NCI-H1105 treated with DMSO at 0.1 percent for 48 hours (cell line): ENCODE measurements around the gene ZNF446.
"Not testable (repeated sequence)": the region's sequence is repeated elsewhere in the genome, so short reads cannot be mapped to it uniquely, and the experiment has no call there.

Experiments used
- DNase-seq: peaks from one replicate; lab custom pipeline; 2025; lab: John Stamatoyannopoulos, UW

ZNF446 gene

DNA sequence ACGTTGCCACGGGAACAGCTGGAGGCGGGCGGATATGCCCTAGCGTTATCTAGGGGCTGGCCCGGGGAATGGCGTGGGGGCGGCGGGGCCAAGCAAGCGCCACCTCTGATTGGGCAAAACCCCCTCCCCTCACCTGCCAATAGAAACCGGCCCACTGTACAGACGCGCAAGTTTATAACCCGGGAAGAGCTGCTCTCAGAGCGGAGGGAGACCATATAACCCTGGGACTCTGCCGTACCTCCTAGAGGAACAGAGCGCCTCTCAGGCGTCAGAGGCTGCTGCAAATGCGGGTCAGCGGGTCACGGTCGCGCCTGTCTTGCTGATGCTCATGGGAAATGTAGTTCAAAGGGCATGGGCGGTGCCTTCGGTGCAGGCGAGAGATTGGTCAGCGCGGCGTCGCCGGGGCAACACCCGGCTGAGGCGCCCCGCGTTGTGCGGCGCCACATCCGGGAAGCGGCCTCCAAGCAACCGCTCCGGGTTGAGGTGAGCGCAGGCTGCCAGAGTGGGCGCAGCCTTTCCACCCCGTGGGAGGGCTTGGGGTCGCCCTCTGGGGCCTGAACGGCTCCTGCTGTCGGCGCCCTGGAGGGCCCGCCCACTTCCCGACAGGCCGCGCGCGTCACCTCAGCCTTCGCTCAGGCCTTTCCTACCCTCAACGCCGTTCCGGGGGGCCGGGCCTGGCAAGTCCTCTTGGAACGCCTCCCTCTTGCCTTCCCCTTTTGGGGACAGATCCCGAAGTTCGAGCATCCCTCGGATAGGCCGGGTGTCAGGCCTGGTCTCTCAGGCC is at the start of gene ZNF446:
ZNF446 (plus strand) TSS at position 639 of the 784 bp plus-strand sequence. CDS start 867 bp downstream, outside the sequence.
- DNase-seq: peak; percentile 92

DNA sequence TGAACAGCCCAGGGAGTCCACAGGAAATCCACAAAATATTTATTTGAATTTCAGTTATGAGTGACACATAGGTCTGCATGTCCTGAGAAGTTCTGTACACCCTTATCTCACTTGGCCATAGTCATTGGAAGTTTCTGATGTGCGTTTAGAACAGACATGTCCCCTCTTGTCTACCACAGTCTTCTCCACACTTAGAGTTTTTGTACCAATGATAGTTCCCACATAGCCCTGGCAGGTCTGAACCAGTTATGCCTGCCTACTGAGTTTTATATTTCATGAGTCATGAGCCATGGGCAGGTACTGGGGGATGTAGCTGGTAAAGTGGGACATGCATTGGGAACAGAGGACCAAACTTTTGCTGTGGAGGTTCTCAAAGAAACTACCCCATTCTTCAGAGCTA is 47.5 kb upstream of the ZNF446 start:
- no peak for DNase-seq

DNA sequence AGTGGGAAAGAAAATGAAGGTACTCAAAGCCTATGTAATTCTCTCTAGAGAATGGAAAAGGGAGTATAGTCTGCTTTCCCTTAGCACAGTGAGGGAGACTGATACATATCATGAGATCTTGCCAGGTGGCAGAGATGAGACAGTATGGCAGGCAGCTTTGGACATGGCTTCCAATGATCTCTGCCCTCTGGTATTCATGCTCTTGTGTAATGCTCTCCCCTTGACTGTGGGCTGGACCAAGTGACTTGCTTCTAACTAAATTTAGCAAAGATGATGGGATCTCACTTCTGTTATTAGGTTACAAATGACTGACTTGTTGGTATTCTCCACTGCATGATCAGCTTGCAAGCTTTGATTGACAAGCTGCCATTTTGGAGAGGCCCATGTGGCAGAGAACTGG is 46.4 kb upstream of the ZNF446 start:
- DNase-seq: no peak

- DNase-seq: no peak
Measured at GRCh38 chr19:58434217-58434616, 41.9 kb upstream of the ZNF446 start.

GRCh38 chr19:58439576-58440554 is 36.3 kb upstream of the ZNF446 start, which contains the start of gene ZNF132:
ZNF132 (minus strand) TSS chr19:58440153; CDS start chr19:58439821, 332 bp downstream.
- peak; percentile 76 for DNase-seq

GRCh38 chr19:58440556-58440955 is 35.6 kb upstream of the ZNF446 start:
- no peak for DNase-seq

DNA sequence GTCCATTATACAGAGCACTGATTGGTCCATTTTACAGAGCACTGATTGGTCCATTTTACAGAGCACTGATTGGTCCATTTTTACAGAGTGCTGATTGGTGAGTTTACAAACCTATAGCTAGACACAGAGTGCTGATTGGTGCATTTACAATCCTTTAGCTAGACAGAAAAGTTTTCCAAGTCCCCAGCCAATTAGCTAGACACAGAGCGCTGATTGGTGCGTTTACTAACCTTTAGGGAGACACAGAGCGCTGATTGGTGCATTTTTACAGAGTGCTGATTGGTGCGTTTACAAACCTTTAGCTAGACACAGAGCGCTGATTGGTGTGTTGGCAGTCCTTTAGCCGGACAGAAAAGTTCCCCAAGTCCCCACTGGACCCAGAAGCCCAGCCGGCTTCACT is 33.2 kb upstream of the ZNF446 start:
- not testable (repeated sequence) for DNase-seq

DNA sequence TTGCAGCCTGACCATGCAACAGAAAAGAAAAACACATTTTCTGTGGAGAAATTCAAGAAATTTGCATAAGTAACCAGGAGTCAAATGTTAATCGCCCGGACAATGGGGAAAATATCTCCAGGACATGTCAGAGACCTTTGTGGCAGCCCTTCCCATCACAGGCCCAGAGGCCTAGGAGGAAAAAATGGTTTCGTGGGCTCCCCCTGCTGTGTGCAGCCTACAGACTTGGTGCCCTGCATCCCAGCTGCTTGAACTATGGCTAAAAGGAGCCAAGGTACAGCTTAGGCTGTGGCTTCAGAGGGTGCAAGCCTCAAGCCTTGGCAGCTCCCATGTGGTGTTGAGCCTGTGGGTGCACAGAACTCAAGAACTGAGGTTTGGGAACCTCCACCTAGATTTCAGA is 27.3 kb upstream of the ZNF446 start:
- DNase-seq: not testable (repeated sequence)

DNA sequence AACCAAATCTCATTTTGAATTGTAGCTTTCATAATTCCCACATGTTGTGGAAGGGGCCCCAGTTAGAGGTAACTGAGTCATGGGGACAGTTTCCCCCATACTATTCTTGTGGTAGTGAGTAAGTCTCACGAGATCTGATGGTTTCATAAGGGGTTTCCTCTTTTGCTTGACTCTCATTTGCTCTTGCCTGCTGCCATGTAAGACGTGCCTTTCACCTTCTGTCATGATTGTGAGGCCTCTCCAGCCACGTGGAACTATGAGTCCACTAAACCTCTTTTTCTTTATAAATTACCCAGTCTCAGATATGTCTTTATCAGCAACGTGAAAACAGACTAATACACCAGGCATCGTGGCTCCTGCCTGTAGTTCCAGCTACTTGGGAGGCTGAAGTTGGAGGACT is 26.2 kb upstream of the ZNF446 start:
- not testable (repeated sequence) for DNase-seq

DNA sequence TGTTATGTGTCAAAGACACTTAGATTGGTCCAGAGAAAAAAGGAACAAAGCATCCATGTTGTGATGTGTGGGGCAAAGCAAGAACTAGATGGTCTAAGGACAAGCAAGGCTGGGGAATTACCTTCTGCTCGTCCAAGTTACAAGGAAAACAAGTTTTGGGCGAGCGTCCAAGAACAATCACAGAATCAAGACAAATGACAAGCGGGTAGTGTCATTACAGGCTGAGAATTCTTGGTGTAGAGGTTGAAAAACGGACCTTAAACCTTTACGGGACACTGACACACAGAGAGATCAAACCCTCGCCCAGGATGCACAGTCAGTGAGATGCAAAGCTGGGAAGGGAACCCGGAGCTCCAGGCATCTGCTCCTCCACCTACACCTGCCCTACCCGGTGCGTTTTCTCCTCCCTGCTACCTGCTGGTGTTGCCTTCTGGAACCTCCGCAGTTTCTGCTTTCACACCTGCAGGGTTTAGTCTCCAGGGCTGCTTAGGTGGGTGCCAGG is 25.2 kb upstream of the ZNF446 start:
- peak; percentile 52 for DNase-seq

GRCh38 chr19:58451358-58452101 is 24.6 kb upstream of the ZNF446 start, which contains the start of gene ZNF324B:
ZNF324B (plus strand) TSS chr19:58451622; CDS start chr19:58453702, 2,080 bp downstream.
- DNase-seq: peak; percentile 91

DNA sequence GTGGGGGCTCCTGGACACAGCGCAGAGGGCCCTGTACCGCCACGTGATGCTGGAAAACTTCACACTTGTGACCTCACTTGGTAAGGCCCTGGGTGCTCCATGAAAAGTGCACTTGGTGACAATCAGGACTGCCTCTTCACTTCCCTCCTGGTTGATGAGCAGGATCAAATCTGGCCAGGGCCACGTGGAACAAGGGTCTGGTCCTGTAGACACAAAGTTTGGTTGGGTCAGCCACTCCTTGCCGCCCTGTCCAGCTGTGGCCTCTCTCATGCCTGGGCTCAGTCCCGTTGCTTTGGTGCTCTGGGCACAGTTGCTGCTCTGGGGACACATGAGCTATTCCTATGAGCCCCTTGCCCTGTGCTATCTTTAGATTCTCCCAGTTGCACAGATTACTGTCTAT is 22.4 kb upstream of the ZNF446 start:
- no peak for DNase-seq

- DNase-seq: no peak
Measured at GRCh38 chr19:58455306-58455705, 20.8 kb upstream of the ZNF446 start.

DNA sequence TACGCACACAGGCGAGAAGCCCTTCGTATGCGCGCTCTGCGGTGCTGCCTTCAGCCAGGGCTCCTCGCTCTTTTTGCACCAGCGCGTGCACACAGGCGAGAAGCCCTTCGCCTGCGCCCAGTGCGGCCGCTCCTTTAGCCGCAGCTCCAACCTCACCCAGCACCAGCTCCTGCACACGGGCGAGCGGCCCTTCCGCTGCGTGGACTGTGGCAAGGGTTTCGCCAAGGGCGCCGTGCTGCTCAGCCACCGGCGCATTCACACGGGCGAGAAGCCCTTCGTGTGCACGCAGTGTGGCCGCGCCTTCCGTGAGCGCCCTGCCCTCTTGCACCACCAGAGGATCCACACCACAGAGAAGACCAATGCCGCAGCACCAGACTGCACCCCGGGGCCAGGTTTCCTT is 20.0 kb upstream of the ZNF446 start:
- no peak for DNase-seq

GRCh38 chr19:58460039-58460438 is 16.1 kb upstream of the ZNF446 start:
- DNase-seq: no peak

GRCh38 chr19:58466089-58466759 is 9.9 kb upstream of the ZNF446 start:
- DNase-seq: no peak

DNA sequence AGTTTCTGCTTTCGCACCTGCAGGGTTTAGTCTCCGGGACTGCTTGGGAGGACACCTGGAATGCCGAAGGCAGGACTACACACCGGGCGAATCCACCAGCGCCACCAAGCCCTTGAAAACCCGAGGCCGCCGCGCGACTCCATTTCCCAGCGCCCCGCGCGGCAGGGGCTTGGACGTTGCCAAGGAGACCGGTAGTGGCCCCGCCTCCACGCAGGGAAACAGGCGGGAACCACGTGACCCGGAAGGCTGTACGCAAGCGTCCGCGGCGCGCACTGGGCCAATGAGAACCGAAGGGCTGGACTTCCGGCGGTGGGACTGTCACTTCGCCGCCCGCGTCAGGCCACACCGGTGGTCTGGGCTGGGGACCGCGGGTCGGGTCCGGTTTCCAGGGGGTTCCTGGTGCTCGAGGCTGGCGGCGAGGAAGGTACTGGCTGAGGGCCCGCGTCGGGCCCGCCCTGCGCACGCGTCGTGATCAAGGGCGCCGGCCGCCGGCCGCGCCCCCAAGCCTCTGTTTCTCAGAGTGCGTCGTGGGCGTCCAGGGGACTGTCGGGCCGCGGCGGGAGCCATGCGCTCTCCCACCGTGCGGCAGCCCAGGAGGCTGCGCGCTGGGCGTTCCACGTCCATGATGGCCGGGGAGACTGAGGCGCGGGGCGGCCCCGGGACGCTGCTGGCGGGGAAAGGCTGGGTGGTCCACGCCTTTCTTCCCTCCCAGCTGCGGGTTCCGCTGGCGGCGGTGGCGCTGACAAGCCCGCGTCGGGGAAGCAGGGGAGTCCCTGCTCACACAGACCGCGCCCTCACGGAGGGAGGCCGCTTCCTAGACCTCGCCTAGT is 9.2 kb upstream of the ZNF446 start, which contains the start of gene ZNF324:
ZNF324 (plus strand) TSS at position 321 of the 830 bp plus-strand sequence. CDS start 2,106 bp downstream, outside the sequence.
- peak; percentile 93 for DNase-seq

DNA sequence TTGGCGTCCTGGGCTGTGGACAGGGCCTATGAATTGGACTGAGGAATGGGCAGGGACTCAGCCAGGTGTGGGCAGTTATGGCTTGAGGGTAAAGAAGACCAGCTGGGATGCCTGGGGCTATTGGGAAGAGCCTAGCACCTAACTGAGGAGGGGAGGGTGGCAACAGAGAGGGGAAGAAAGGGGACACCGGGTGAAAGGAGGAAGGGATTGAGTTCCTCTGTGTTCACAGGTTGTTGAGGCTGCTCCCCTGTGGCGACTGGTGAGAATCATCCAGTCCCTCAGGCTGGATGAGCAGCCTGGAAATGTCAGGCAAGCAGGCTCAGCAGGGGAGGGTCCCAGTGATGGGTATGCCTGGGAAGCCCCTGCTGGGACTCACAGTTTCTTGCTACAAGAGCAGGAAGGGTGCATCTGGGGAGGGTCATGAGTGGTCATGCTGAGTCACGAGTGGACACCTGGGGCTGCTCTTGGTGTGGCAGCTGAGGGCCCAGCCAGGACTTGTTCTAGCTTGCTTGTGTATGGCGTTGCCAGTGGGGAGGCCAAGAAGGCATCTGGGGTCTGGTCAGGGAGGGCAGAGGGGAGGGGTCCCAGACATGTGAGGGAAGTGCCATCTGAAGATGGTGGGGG is 7.8 kb upstream of the ZNF446 start:
- no peak for DNase-seq

DNA sequence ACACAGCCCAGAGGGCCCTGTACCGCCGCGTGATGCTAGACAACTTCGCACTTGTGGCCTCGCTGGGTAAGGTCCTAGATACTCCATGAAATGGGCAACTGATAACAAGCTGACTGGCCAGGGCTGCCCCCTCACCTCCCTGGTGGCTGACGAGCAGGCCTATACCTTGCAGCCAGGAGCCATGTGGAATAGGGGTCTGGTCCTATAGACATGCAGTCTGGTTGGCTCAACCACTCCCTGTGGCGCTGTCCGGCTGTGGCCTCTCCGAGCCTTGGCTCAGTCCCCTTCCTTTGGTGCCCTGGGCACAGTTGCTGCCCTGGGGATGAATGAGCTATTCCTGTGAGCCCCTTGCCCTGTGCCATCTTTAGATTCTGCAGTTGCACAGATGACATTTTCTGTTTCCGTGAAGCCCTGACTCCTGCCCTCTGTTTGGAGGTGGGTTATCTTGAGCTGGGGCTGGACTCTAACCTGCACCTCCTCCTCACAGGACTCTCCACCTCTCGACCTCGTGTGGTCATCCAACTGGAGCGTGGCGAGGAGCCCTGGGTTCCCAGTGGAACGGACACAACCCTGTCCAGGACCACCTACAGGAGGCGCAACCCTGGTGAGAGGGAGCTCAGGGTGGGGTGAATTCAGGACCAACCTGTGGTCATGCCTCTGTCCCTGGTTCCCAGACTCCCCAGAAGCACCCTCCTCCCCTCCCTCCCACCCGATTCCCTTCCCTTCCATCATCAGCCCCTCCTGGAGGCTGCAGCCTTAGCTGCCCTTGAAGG is 6.7 kb upstream of the ZNF446 start:
- no peak for DNase-seq
